Measurements from ENCODE around the gene PSME3. TPM values are rescaled to one million over a fixed set of nuclear protein-coding genes. Genes with fewer than 3 reads are reported as not detected.
"Not testable (repeated sequence)": the region's sequence is repeated elsewhere in the genome, so short reads cannot be mapped to it uniquely, and the experiment has no call there.

The PSME3 gene
- total RNA-seq, 1 experiment from 2014 or later = 73.4 TPM

GRCh38 chr17:42856516-42856915, 23.3 kb downstream of the PSME3 start:
- not testable (repeated sequence) for DNase-seq

GRCh38 chr17:42857389-42857788, 24.2 kb downstream of the PSME3 start:
- H3K9me2 ChIP-seq (replicated peaks; ENCODE audit: insufficient read depth, low read length) = no peaks in the 10 kb centered on the region
- H3K9me3 ChIP-seq (ENCODE audit: low read length) = no peaks in the 10 kb centered on the region
- no peak overlapping the region for H3K27ac ChIP-seq (ENCODE audit: low read length)
- no peak overlapping the region for H3K4me3 ChIP-seq (ENCODE audit: low read length)
- H3K36me3 ChIP-seq (ENCODE audit: insufficient read depth, low read length) = no peaks in the 10 kb centered on the region
- H3K79me2 ChIP-seq (ENCODE audit: low read length) = no peaks in the 10 kb centered on the region
- no peak for DNase-seq
- H3K4me1 ChIP-seq (ENCODE audit: low read length) = no peaks in the 10 kb centered on the region
- no peak overlapping the region for H3K4me2 ChIP-seq (ENCODE audit: low read depth, low read length, poor library complexity, severe bottlenecking)
- no peak overlapping the region for H2AFZ ChIP-seq (ENCODE audit: low read length)
- no peaks in the 10 kb centered on the region for H3K27me3 ChIP-seq (ENCODE audit: low read length)
- no peaks in the 10 kb centered on the region for H4K20me1 ChIP-seq (ENCODE audit: insufficient read depth, low read depth, low read length)
- no peak overlapping the region for H3K9ac ChIP-seq (ENCODE audit: low read length)

More at GRCh38 chr17:42856516-42856915, 23.3 kb downstream of the PSME3 start:
- H3K4me2 ChIP-seq (ENCODE audit: low read depth, low read length, poor library complexity, severe bottlenecking); H3K9me3 ChIP-seq (ENCODE audit: low read length); H3K4me3 ChIP-seq (ENCODE audit: low read length); H3K9ac ChIP-seq (ENCODE audit: low read length); H3K79me2 ChIP-seq (ENCODE audit: low read length); H3K27ac ChIP-seq (ENCODE audit: low read length); H3K4me1 ChIP-seq (ENCODE audit: low read length); H4K20me1 ChIP-seq (ENCODE audit: insufficient read depth, low read depth, low read length); H3K9me2 ChIP-seq (replicated peaks; ENCODE audit: insufficient read depth, low read length); H3K27me3 ChIP-seq (ENCODE audit: low read length); H2AFZ ChIP-seq (ENCODE audit: low read length); H3K36me3 ChIP-seq (ENCODE audit: insufficient read depth, low read length): not testable (repeated sequence)

GRCh38 chr17:42865638-42866094, 32.5 kb downstream of the PSME3 start:
- Histone ChIP-seq H2AFZ (ENCODE audit: low read length) (no peak overlapping the region), H3K36me3 (ENCODE audit: insufficient read depth, low read length) (no peaks in the 10 kb centered on the region)
- DNase-seq = no peak

GRCh38 chr17:42866216-42866615, 33.0 kb downstream of the PSME3 start:
- no peaks in the 10 kb centered on the region for H3K79me2 ChIP-seq (ENCODE audit: low read length)
- no peak overlapping the region for H3K27ac ChIP-seq (ENCODE audit: low read length)
- H3K9me2 ChIP-seq (replicated peaks; ENCODE audit: insufficient read depth, low read length) = no peaks in the 10 kb centered on the region
- no peaks in the 10 kb centered on the region for H3K9me3 ChIP-seq (ENCODE audit: low read length)
- no peaks in the 10 kb centered on the region for H3K4me1 ChIP-seq (ENCODE audit: low read length)
- no peak overlapping the region for H2AFZ ChIP-seq (ENCODE audit: low read length)
- H4K20me1 ChIP-seq (ENCODE audit: insufficient read depth, low read depth, low read length) = no peaks in the 10 kb centered on the region
- no peak for DNase-seq
- no peaks in the 10 kb centered on the region for H3K27me3 ChIP-seq (ENCODE audit: low read length)
- H3K36me3 ChIP-seq (ENCODE audit: insufficient read depth, low read length) = no peaks in the 10 kb centered on the region
- H3K9ac ChIP-seq (ENCODE audit: low read length) = no peak overlapping the region
- H3K4me2 ChIP-seq (ENCODE audit: low read depth, low read length, poor library complexity, severe bottlenecking) = no peak overlapping the region
- no peak overlapping the region for H3K4me3 ChIP-seq (ENCODE audit: low read length)

More at GRCh38 chr17:42865638-42866094, 32.5 kb downstream of the PSME3 start:
- H3K27me3 ChIP-seq (ENCODE audit: low read length) = no peaks in the 10 kb centered on the region
- H3K9ac ChIP-seq (ENCODE audit: low read length) = no peak overlapping the region
- H3K79me2 ChIP-seq (ENCODE audit: low read length) = no peaks in the 10 kb centered on the region
- H3K4me1 ChIP-seq (ENCODE audit: low read length) = no peaks in the 10 kb centered on the region
- H4K20me1 ChIP-seq (ENCODE audit: insufficient read depth, low read depth, low read length) = no peaks in the 10 kb centered on the region
- H3K9me3 ChIP-seq (ENCODE audit: low read length) = no peaks in the 10 kb centered on the region
- no peaks in the 10 kb centered on the region for H3K9me2 ChIP-seq (replicated peaks; ENCODE audit: insufficient read depth, low read length)
- no peak overlapping the region for H3K4me2 ChIP-seq (ENCODE audit: low read depth, low read length, poor library complexity, severe bottlenecking)
- no peak overlapping the region for H3K27ac ChIP-seq (ENCODE audit: low read length)
- no peak overlapping the region for H3K4me3 ChIP-seq (ENCODE audit: low read length)

- no peak overlapping the region for H3K4me2 ChIP-seq (ENCODE audit: low read depth, low read length, poor library complexity, severe bottlenecking)
- H3K36me3 ChIP-seq (ENCODE audit: insufficient read depth, low read length) = no peaks in the 10 kb centered on the region
- no peaks in the 10 kb centered on the region for H3K9me3 ChIP-seq (ENCODE audit: low read length)
- no peaks in the 10 kb centered on the region for H3K4me1 ChIP-seq (ENCODE audit: low read length)
- H3K9ac ChIP-seq (ENCODE audit: low read length) = no peak overlapping the region
- H2AFZ ChIP-seq (ENCODE audit: low read length) = no peak overlapping the region
- H3K9me2 ChIP-seq (replicated peaks; ENCODE audit: insufficient read depth, low read length) = no peaks in the 10 kb centered on the region
- no peaks in the 10 kb centered on the region for H3K27me3 ChIP-seq (ENCODE audit: low read length)
- no peak overlapping the region for H3K27ac ChIP-seq (ENCODE audit: low read length)
- H4K20me1 ChIP-seq (ENCODE audit: insufficient read depth, low read depth, low read length) = no peaks in the 10 kb centered on the region
- no peaks in the 10 kb centered on the region for H3K79me2 ChIP-seq (ENCODE audit: low read length)
- H3K4me3 ChIP-seq (ENCODE audit: low read length) = no peak overlapping the region
- no peak for DNase-seq
Observed at GRCh38 chr17:42866631-42867575, 33.7 kb downstream of the PSME3 start.

- not testable (repeated sequence) for DNase-seq; H3K9ac ChIP-seq (ENCODE audit: low read length); H3K9me2 ChIP-seq (replicated peaks; ENCODE audit: insufficient read depth, low read length); H2AFZ ChIP-seq (ENCODE audit: low read length); H3K4me2 ChIP-seq (ENCODE audit: low read depth, low read length, poor library complexity, severe bottlenecking); H3K4me3 ChIP-seq (ENCODE audit: low read length); H3K36me3 ChIP-seq (ENCODE audit: insufficient read depth, low read length); H3K79me2 ChIP-seq (ENCODE audit: low read length); H3K9me3 ChIP-seq (ENCODE audit: low read length); H3K27ac ChIP-seq (ENCODE audit: low read length); H3K4me1 ChIP-seq (ENCODE audit: low read length); H3K27me3 ChIP-seq (ENCODE audit: low read length); H4K20me1 ChIP-seq (ENCODE audit: insufficient read depth, low read depth, low read length)
Observed at GRCh38 chr17:42867694-42868261, 34.6 kb downstream of the PSME3 start.

- H3K4me3 ChIP-seq (ENCODE audit: low read length) = no peak overlapping the region
- no peaks in the 10 kb centered on the region for H3K27me3 ChIP-seq (ENCODE audit: low read length)
- no peaks in the 10 kb centered on the region for H3K9me2 ChIP-seq (replicated peaks; ENCODE audit: insufficient read depth, low read length)
- no peaks in the 10 kb centered on the region for H3K4me1 ChIP-seq (ENCODE audit: low read length)
- H3K36me3 ChIP-seq (ENCODE audit: insufficient read depth, low read length) = no peaks in the 10 kb centered on the region
- no peak for DNase-seq
- H3K4me2 ChIP-seq (ENCODE audit: low read depth, low read length, poor library complexity, severe bottlenecking) = no peak overlapping the region
- H3K9ac ChIP-seq (ENCODE audit: low read length) = no peak overlapping the region
- no peak overlapping the region for H3K27ac ChIP-seq (ENCODE audit: low read length)
- no peak overlapping the region for H2AFZ ChIP-seq (ENCODE audit: low read length)
- no peaks in the 10 kb centered on the region for H3K9me3 ChIP-seq (ENCODE audit: low read length)
- no peaks in the 10 kb centered on the region for H4K20me1 ChIP-seq (ENCODE audit: insufficient read depth, low read depth, low read length)
- H3K79me2 ChIP-seq (ENCODE audit: low read length) = no peaks in the 10 kb centered on the region
Observed at GRCh38 chr17:42868338-42868737, 35.1 kb downstream of the PSME3 start.

- no peak overlapping the region for H3K4me3 ChIP-seq (ENCODE audit: low read length)
- no peak overlapping the region for H3K27ac ChIP-seq (ENCODE audit: low read length)
- no peaks in the 10 kb centered on the region for H3K36me3 ChIP-seq (ENCODE audit: insufficient read depth, low read length)
- H3K27me3 ChIP-seq (ENCODE audit: low read length) = no peaks in the 10 kb centered on the region
- no peak for DNase-seq
- no peak overlapping the region for H3K4me2 ChIP-seq (ENCODE audit: low read depth, low read length, poor library complexity, severe bottlenecking)
- H3K79me2 ChIP-seq (ENCODE audit: low read length) = no peaks in the 10 kb centered on the region
- no peak overlapping the region for H2AFZ ChIP-seq (ENCODE audit: low read length)
- H4K20me1 ChIP-seq (ENCODE audit: insufficient read depth, low read depth, low read length) = no peaks in the 10 kb centered on the region
- H3K9me3 ChIP-seq (ENCODE audit: low read length) = no peaks in the 10 kb centered on the region
- H3K4me1 ChIP-seq (ENCODE audit: low read length) = no peaks in the 10 kb centered on the region
- H3K9me2 ChIP-seq (replicated peaks; ENCODE audit: insufficient read depth, low read length) = no peaks in the 10 kb centered on the region
- no peak overlapping the region for H3K9ac ChIP-seq (ENCODE audit: low read length)
Observed at GRCh38 chr17:42871647-42872046, 38.5 kb downstream of the PSME3 start.
